Measurements from ENCODE around the gene SCD. TPM values are rescaled to one million over a fixed set of nuclear protein-coding genes. Genes with fewer than 3 reads are reported as not detected.

Gene SCD
- total RNA-seq, 1 experiment from 2014 or later: 165 TPM

DNA sequence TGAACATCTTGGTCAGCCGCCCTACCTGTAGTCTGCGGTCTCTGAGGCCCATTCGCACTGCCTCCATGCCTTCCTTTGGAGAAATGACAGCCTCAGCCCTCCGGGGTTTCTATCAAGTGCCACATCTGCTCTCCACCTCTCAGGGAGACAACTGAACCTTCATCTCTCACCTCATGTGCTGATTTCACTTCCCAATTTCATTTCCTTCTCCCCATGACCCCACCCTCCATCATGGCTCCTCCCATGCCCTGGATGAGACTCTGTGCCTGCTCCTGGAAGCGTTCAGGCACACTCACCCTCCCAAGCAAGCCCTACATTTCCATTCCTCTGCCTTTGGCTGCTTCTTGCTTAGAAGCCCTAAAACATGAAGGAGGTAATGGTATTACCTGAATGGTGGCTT, 7.8 kb upstream of the SCD start:
- no peak for DNase-seq (ENCODE audit: extremely low read depth, low read depth)

DNA sequence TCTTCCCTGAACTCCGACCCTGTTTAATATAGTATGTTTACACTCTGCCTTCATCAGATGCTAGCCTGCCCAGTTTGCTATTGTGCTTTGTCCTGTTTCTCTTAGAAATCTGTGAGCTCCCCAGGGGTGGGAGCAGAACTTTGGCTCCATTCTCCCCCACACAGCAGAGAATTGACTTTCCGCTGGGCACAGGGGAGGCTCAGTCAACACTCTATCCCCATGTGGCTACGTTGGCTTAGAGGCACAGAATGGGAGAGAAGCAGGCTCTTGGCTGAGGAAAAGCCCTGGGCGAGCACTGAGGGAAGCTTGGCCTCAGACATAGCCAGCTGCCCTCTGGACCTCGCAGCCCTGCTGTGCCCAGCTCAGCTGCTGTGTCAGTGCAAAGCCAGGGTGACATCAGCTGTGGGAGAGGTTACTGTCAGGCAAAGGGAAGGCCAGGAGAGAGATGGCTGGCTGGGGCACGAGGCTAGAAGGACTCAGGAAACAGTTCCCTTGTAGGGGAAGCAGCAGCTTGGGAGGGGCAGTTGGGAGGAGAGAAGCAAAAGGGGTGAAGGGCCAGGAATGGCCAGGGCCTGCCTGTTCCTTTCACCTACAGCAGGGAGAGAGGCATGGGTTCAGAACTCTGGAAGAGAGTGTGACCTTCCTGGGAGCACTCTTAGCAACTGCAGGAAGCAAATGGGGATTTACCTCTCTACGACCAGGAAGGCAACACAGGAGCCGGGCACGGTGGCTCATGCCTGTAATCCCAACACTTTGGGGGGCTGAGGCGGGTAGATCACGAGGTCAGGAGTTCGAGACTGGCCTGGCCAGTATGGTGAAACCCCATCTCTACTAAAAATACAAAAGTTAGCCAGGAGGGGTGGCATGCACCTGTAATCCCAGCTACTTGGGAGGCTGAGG, 5.8 kb upstream of the SCD start:
- DNase-seq (ENCODE audit: extremely low read depth, low read depth): no peak

DNA sequence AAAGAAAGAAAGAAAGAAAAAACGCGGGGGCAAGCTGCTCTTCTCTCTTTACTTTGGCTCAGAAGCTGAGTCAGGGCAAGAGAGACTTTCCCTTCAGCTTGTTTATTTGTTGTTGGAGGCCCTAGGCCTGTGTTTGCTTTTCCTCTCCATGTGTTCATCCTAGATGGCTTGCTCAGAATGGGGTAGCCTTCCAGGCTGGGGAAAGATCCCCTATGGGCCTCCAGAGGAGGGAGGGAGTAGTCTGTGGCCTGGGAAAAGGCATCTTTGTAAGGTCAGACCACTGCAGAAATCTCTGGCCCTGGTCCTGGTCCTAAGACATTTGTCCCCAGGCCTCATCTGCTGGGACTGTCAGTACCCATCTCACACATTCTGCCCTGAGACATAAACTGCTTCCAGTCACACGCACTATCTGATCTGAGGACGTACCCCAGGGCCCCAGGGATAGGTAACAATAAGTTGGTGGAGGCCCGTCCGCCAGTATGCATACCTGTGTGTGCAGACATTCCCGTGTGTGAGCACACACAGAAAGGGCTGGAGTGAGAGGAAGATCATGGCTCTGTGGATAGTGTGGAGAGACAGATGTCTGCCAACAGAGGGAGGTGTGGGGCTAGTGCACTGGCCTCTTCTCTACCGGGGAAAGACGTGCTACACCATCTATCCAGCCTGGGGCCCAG, 4.9 kb upstream of the SCD start:
- DNase-seq (ENCODE audit: extremely low read depth, low read depth): peak; percentile 70

DNA sequence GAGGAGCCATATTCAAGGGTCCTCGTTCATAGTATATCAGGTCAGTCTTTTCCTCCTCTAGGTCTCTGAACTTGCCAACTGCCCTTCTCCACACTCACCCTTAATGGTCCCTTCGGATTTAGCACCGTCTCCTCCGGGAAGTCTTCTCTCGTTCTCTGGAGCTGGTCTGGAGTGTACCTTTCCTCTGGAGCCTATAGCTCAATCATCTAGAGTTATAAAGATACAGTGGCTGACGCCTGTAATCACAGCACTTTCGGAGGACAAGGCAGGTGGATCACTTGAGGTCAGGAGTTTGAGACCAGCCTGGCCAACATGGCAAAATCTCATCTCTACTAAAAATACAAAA, 4.4 kb upstream of the SCD start:
- no peak for DNase-seq (ENCODE audit: extremely low read depth, low read depth)

DNA sequence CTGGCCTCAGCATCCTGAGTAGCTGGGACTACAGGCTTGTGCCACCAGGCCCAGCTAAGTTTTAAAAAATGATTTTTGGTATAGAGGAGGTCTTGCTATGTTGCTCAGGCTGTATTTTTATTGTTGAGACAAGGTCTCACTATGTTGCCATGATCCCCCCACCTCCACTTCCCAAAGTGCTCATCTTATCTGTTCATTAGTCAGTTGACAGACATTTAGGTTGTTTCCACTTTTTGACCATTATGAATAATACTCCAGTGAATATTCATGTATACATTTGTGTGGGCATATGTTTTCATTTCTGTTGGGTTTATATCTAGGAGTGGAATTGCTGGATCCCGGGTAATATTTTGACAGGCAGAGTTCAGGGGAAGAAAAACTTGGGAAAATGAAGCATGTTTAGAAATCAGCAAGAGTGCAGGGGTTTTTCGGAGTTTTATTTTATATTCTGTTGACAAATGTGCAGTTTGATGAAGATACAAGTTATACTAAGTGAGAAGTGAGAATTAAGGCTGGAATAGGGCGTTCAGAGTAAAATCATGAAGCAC, 2.7 kb upstream of the SCD start:
- DNase-seq (ENCODE audit: extremely low read depth, low read depth): no peak

DNA sequence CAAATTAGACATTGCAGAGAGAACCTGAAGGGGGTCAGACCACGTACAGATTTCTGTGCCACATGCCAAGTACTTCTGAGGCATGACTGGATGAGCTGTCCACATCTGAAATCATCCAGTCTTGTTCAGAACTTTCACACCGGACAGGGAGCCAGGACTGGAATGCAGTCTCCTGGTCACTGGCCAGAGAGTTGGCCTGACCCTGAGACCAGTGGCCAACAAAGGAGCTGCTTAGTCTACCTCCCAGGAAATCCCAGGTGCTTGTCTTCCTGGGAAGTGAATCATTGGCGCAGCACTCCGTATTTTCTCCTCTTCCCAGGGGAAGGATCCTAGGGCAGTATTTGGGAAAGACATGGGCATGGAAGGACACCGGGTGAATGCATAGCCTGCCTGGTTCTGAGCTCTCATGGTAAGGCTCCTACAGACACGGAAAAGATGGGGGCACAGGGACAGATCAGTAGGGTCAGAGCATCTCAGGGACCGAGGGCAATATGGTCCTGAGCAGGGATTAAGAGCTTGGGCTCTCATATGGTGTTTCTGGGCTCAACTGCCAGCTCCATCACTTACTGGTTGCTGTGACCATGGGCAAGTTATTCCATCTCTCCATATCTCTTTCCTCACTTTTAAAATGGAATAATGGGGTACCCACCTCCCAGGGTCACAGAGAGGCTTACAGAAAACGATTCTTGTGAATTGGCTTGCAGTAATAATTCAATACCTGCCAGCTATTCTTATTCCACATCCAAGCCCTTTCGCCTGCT, 1.3 kb upstream of the SCD start:
- peak; percentile 34 for DNase-seq (ENCODE audit: extremely low read depth, low read depth)

DNA sequence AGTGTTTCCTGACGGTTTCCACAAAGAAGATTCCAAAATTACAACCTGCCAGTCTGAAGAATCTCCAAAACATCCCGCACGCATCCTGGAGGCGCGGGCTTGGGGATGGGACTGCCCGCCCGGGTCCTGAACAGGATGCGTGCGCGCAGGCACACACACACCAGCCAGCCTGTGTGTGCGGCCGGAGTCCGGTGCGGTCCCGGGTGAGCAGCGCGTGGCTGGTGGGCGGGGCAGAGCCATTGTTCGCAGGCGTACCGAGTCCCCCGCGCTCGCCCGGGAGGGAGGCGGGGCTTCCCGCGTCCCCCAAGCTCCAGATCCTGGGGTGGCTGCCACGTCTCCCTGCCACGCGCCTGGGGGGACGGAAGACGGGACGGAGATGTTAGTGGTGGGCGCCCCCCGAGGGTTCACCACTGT, 675 bp upstream of the SCD start:
- DNase-seq (ENCODE audit: extremely low read depth, low read depth): no peak

DNA sequence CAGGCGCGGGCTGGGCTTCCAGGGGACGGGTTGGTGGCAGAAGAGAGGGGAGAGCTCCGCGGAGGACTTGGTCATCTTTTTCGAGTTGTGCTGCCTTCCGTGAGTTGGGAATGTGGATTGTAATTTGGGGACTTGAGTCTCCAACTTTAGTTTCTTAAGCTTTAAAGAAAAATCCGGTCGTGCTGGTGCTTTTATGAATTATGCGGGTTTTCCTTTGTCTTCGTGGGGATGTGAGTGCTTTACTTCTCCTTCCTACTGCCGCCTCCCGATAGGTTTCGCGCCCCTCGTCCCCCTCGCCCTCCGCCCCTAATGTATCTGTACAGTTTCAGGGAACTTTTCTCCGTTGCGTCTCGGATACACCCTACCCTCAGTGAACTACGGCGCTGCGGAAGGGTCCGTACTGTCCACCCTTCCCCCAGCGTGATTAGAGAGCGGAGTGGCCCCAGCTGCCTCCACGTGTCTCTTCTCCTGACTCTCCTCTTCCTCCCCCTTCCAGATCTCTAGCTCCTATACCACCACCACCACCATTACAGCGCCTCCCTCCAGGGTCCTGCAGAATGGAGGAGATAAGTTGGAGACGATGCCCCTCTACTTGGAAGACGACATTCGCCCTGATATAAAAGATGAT, 649 bp downstream of the SCD start:
- no peak for DNase-seq (ENCODE audit: extremely low read depth, low read depth)

DNA sequence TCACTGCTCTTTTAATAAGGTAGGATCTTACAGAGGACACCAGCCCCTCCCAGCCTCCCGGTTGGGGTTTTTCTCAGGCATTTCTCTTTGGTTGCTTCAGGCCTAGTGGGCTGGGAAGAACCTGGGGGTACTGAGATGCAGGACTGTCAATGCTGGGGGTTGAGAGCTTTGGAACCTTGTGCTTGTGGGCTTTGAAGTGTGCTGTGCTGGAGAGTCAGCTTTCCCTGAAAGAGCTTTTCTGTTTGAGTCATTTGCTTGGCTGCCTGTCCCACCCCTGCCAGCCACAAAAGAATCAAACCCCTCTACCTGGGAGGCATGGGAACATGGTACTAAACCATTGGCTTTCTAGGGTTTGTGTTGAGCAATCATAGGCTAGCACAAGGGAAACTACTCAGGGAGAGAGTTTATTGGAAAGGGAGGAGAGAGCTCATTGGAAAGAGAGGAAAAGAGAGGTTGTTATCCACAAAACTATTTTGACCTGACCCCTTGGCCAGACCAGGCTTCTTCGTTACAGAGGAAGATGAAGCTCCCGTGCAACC, 1.4 kb downstream of the SCD start:
- DNase-seq (ENCODE audit: extremely low read depth, low read depth): no peak

DNA sequence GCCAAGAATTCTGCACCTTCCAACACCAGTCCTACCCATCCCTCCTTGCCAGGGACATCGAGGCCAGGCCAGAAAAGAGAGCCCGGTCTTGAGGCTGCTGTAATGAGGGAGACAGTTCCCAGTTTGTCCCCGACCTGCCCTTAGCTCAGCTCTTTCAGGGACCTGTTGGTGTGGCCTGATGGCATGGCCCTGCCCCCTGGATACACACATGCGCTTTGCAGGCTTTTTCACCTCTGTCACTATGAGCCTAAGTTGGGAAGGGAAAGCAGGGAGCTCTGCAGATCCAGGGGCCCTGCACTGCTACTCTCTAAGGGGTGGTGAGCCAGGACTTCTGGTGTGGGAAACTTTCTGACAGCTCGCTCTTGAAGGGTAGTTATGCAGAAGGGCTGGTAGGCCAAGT, 2.1 kb downstream of the SCD start:
- no peak for DNase-seq (ENCODE audit: extremely low read depth, low read depth)

DNA sequence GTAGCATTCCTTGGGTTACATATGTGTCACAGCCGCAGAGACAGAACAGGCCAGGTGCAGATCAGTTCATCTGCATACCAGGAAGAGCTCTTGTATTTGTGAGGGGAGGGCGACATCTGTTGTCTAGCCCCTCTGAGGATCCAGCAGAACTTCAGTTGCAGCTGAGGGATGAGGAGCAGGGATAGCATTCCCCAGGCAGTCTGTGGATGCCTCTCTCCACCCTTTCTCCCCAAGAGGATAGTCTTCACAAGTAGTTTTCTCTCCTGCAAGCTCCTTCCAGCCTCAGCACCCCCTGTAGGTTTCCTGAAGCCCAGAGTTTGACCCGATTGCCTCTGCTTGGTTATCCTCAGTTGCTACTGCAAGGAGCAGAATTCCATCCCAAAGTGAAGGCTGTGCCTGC, 2.6 kb downstream of the SCD start:
- DNase-seq (ENCODE audit: extremely low read depth, low read depth): no peak

DNA sequence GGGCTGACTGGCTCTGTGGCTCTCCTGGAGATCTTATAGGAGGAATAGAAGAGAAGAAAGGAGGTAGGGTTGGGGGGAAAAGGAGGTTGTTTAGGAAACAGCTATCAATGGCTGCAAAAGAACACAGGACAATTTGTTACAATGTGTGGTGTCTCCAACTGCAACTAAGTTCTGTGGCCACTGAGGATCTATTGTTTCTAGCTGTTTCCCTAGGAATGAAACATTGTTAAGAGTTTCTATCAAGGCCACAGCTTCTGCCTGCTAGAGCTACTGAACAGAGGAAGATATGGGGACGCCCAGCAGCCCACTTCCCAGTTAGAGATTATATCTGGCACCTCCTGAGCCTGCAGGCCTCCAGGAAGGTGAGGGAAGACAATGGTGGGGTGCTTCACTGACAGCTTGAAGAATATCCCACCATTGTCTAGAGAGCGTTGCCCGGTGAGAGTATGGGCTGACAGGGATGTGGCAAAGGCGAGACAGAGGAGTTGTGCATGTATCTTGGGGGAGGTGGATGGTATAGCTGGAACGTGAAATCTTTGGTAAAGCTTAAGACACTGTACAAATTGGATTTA, 4.0 kb downstream of the SCD start:
- no peak for DNase-seq (ENCODE audit: extremely low read depth, low read depth)

DNA sequence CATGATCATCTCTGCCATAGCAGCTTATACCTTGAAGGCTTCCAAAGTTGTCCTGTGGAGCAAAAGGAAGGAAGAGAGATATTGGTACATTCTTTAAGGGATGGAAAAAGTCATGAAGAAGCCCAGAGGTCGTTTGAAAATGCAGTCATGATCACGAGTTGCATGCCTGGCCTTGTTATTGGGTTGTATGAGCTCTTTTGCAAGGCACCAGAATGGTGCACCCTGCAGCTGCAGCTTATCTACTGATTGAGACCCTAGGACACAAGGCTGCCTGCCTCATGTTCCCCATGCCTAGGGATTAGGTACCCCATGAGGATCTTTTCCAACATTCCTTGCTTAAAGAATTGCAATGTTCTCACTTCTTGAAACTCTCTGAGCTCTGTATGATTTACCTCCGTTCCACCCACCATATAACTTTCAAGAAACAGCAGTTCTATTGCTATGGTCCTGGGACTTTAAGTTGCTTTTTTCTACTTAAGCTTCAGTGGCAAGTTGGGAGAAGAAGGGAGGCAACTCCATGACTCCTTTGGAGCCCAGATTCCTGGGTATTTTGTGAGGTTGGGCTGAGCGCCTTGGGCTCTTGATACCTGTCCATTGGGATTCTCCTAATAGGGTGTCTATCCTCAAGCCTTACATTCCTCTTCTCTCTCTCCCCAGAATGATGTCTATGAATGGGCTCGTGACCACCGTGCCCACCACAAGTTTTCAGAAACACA, 6.9 kb downstream of the SCD start:
- DNase-seq (ENCODE audit: extremely low read depth, low read depth): no peak

DNA sequence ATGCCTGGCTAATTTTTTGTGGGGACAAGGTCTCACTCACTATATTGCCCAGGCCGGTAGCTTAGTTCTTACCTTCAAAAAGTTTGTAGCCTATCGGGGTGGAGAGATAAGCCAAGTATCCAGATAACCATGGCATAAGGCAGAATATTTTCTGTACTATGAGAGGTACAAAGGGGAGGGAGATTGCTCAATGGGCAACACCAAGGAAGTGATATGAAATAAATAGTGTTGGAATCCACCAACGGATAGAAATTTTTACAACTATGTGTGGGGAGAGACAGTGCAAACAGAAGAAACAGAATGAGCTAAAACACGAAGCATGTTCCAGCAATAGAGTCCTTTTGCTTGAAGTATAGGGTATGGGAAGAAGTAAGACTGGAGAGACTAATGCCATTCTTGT, 8.1 kb downstream of the SCD start:
- no peak for DNase-seq (ENCODE audit: extremely low read depth, low read depth)

DNA sequence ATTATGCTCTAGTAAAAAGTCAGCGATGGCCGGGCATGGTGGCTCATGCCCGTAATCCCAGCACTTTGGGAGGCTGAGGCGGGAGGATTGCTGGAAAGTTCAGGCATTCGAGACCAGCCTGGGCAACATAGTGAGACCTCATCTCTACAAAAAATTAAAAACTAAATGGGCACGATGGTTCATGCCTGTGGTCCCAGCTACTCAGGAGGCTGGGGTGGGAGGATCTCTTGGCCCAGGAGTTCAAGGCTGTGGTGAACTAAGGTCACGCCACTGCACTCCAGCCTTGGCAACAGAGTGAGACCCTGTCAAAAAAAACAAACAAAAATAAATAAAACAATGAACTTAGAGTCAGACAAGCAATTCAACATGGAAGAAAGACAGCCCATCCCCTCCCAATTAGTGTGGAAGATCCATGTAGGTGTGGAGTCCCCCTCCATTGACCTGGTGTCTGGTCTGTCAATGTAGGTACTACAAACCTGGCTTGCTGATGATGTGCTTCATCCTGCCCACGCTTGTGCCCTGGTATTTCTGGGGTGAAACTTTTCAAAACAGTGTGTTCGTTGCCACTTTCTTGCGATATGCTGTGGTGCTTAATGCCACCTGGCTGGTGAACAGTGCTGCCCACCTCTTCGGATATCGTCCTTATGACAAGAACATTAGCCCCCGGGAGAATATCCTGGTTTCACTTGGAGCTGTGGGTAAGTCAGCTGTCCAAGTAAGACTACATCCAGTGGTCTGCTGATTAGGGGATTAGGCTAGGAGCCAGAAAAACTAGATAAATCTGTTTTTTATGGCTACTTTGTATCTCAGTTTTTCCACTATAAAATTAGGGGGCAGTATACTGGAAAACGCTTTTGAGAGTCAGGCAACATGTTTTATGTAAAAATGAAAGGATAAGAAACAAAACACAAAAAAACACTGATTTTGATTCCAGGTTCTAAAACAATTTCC, 9.3 kb downstream of the SCD start:
- DNase-seq (ENCODE audit: extremely low read depth, low read depth): no peak

DNA sequence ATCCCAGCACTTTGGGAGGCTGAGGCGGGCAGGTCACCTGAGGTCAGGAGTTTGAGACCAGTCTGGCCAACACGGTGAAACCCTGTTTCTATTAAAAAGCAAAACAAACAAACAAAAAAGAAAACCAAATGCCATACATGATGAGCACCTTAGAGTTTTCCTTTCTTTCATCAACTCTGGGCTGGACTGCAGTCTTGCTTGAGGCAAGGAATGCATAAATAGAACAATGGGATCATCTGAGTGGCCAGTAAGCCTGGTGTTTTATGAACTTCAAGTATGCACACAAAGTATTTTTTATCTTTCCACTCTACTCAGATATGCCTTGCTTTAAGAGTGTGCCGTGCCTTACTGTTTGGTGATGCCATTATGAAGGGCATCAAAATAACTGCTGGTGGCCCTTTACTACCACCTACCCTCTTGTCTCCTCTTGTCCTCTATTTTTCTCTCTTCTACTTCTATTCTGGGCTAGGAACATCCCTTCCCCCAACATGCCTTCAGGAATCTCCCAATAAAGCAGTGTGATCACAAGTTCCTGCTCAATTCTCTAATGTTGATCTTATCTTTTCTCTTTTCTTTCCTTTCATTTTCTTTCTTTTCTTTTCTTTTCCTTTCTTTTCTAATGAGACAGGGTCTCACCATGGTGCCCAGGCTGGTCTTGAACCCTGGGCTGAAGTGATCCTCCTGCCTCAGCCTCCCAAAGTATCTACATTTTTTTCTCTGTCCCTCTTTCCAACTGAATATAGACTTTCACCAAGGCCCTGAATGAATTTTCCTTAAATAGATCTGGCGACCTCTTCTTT, 10.2 kb downstream of the SCD start:
- no peak for DNase-seq (ENCODE audit: extremely low read depth, low read depth)

DNA sequence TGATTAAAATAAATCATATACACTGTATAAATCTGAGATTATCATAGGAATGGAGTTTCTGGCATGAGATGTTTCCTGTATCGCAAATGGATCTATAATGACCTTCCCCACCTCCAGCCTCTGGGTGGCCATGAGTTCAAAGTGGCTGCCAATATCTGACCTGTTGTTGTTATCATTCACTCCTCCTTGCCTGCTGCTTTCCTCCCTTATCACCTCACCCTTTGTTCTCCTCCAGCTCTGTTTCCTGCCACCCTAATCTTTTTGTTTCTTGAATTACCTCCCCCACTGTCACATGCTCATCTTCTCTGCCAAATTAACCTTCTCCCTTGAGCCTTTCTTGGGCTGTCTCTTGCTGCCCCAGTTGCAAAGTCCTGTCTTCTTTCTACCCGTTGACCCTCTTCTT, 12.0 kb downstream of the SCD start:
- no peak for DNase-seq (ENCODE audit: extremely low read depth, low read depth)
